ENCODE data around the gene ALPG.

GRCh38 chr2:232441147-232441651 lies 34.6 kb downstream of the ALPG start:
- TF ChIP-seq CTCF (IDR thresholded peaks at IDR 0.05; ENCODE audit: borderline replicate concordance, extremely low read depth, low read length, poor library complexity, severe bottlenecking) (no peak), EZH2 (IDR thresholded peaks at IDR 0.05; ENCODE audit: borderline replicate concordance, low read depth, low read length, severe bottlenecking) (no peak)

All from DND-41 (cell line).